Activated CD8-positive, alpha-beta memory T cell treated with anti-CD3 and anti-CD28 coated beads for 24 hours (primary cell): Measurements from ENCODE around the gene PVALEF.
"Not testable (repeated sequence)": the region's sequence is repeated elsewhere in the genome, so short reads cannot be mapped to it uniquely, and the experiment has no call there.

Experiments used
- DNase-seq: peaks from one replicate; pipeline ENCODE4 v3.0.0-alpha.2; 2020

PVALEF gene

DNA sequence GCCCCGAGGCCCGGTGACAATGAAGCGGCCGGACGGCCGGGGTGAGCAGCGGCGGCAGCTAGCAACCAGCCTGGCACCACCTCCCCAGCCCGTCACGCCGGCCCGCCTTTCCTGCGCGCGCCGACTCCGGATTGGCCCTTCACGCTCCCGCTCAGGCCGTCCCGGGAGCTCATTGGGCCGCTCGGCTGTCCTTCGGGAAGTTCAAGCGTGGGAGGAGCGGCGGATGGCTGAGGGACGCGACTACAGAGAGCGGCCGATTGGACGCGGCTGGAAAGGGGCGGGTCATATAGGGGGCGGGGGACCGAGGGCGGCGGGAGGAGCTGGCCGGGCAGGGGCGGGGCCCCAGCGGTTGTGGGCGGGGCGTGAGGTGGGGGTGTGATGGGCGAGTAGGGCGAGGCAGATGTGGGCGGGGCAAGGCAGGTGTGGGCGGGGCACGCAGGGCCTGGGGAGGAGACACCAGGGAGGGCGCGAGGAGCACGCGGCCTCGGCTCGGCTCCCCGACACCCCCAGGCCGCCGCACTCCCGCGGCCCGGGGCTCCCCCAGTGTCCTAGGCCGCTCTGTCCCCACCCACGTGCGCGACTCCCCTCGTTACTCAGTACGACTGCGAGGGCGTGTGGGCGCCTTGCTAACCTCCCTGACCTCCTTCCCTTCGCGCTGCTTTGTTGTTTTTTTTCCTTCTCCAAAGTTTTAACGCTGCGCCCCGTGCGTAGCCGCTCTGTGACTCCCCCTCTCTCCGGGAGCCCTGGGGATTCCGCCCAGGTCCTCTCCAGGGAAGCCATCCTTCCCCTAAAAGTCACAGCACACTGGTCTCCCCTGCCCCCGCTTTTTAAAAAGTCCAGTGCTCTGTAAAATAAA is 57.8 kb downstream of the PVALEF start, which contains the start of gene CEP131:
Gene CEP131, minus strand, starts transcription at position 60 of the 856 bp plus-strand sequence. CDS start 2,909 bp downstream, outside the sequence.
- peak; percentile 100 for DNase-seq

DNA sequence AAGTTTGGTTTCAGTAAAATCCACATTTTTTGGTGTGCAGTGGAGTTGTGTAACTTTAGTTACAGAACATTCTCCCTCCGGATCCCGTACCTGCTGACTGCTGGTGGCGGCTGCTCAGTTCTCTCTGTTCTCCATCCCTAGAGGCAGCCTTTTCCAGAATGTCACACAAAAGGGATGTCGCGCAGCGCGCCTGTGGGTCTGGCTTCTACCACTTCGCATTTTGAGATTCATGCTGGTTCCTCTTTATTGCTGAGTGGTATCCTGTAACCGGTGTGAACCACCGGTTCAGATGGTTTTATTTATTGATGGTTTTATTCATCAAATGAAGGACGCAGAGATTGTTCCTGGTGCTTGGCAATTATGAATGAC is 58.4 kb downstream of the PVALEF start:
- peak; percentile 71 for DNase-seq

DNA sequence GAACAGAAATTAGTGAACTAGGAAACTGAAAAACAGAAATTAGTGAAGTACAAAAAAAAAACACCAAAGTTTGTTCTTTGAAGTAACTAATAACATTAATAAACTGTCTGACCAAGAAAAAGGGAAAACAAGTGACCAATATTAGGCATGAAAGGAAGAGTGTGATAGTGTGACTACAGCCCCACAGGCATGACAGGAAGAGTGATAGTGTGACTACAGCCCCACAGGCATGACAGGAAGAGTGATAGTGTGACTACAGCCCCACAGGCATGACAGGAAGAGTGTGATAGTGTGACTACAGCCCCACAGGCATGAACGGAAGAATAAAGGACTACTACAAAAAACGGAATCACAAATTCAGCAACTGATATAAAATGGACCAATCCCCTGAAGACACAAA is 62.3 kb downstream of the PVALEF start:
- DNase-seq: not testable (repeated sequence)

DNA sequence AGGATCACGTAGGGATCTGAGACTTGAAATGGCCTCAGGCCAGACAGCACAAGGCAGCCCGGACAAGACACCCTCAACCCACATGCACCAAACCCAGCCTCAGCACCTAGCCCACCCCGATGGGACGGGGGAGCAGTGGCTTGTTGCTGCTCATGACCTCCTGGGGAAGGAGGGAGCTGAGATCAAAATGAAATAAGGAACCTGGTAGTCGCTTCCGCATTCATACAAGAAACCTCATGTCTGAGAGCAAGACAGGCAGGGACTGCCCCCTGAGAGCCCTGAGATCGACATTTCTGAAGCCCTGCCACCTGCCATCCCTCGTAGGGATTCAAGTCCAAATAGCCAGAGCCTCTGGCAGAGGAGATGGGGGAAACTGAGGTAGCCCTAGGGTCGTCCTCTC is 63.1 kb downstream of the PVALEF start:
- no peak for DNase-seq

DNA sequence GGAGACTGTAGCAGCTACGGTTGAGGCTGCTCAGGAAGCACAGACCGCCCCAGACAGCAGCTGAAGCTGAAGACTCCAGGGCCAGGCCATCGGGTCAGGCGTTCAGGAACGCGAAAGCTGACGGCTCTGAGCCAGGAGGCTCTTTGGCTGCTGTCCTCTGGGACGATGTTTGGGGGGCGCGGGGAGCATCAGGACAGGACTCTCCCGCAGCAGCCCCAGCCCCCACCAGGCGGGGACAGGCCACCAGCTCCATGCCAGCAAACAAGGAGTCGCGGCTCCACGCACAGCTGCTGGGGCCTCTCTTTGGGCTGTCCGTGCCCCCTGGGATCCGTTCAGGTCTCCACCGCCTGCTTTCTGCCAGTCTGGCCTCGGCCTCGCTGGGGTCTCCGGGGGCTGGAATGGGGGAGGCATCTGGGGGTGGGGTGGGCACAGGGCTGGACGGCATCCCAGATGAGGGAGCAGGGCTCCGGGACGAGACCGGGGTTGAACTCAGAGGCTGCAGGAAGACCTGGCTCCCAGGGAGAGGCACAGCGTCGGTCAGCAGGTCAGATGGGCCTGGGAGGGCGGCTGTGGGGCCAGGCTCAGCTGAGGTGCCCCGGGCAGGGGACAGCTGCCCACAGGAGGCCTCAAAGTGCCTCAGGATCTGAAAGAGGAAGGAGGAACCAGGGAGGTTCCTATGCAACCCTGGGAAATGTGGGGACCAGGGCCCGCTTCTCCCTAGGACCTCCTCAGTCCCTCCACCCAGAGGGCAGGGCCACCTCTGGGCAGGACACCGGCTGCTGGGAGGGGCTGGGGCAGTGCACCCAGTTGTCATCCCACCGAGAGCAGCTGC is 63.7 kb downstream of the PVALEF start:
- no peak for DNase-seq

DNA sequence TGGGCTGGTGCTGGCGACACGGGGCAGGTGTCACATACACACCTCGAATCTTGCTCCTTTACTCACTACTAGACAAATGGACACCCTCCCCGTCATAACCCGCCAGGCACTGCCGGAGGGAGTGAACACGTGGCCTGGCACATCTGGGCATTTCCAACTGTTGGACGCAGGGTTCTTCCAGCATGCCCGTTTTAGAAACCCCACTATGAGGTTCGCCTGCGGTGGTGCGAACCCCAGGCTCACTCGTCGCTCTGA is 64.3 kb downstream of the PVALEF start:
- DNase-seq: no peak

DNA sequence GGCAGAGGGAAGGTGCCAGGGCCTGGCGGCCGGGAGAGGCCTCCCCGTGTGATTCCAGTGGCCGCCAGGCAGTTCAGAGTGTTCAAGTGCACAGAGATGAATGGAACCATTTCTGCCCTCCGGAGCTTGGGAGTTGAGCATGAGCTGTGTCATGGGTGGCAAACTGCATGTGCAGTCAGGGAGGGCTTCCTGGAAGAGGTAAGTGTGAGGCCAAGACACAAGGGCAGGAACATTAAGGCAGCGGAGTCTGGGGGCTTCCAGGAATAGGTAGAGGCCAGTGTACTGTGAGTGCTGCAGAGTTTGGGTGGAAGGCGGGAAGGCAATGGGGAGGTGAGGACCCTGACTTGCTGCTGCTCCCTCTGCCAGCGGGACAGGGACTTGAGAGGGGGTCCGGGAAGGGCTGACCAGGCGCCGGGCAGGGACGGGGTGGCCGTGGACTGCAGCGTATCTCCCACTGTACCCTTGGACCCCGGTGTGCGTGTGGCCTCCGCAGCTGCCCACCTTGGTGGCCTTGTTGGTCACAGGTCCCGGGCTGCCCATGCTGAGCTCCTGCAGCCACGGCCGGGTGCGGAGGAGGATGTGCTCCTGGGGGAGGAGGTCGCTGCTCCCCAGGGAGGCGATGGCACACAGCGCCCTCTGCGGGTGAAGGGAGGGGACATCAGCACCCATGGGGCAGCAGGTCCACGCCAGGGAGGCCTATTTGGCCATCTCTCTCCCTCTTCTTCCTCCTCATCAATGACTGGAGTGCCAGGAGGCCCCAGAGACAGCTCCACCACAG is 64.9 kb downstream of the PVALEF start:
- DNase-seq: no peak

DNA sequence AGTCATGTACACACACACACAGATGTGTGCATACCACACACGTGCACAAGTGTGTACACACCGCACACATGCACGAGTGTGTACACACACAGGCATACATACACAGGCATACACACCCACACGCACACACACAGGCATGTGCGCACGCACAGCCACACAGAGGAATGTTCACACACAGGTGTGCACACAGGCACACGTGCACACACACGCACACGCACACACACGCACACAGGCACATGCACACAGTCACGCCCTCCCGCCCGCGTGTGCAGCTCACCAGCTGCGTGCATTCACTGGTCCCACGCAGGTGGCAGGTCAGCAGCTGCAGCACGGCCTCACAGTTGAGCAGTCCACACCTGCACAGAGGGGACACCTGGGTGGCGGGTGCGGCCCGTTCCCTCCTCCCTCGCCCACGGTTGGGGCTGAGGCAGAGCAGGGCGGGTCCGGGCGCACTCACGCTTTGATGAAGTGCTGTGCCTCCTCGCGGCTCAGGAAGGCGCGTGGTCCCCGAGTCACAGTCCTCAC is 65.9 kb downstream of the PVALEF start:
- DNase-seq: no peak

DNA sequence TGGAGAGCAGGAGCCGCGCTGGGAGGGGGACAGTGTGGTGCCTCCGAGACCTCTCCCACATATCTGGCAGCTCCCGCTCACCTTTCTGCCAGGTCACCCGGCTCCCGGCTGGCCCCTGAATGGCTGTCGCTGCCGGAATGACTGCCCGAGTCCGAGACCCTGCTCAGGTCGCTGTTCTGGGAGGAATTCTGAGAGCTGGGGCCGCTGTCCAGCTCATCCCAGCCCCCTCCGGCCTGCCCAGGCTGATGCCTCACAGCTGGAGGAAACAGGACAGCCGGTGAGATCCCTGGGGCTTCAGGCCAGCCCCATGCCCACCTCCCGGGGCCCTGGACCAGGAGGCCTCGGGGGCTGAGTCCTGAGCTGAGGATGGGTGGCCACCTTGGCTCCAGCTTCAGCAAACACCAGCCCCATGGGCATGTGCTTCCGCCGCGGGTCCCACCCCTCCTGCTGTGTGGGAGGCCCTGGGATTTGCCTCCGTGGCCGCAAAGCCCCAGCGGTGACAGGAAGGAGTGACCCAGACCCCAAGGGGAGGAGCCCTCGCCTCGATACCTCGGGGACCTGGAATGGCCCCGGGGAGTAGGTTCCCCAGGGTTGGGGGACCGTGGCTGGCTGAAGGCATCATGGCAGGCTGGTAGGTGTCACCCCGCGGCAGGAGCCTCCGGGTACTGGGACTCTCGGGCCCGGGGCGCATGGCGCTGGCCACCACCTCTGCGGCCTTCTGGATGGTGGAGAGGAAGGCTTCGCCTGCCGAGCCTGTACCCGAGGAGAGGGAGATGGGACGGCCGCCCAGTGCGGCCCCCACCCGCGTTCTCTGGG is 66.7 kb downstream of the PVALEF start:
- DNase-seq: no peak
